Subcutaneous abdominal adipose tissue (tissue), 5 donors: Measurements from ENCODE around the gene FRS2.

Experiments
- H3K27ac ChIP-seq: one replicate; pipeline ENCODE4 v1.7.0; 2013; ENCODE audit warnings: low read depth, mild to moderate bottlenecking, inconsistent platforms, low read length, moderate library complexity
- H3K27me3 ChIP-seq, 5 donors: one replicate each; pipeline ENCODE4 v1.7.0; 2013; ENCODE audit warnings: low read length in 5 of 5, inconsistent platforms in 1 of 5; ENCODE audit not compliant: control insufficient read depth in 5 of 5, insufficient read depth in 4 of 5
- H3K36me3 ChIP-seq, 5 donors: one replicate each; pipeline ENCODE4 v1.7.0; 2013; ENCODE audit warnings: low read length in 5 of 5; ENCODE audit not compliant: control insufficient read depth in 5 of 5, insufficient read depth in 5 of 5
- H3K4me1 ChIP-seq, 5 donors: one replicate each; pipeline ENCODE4 v1.7.0; 2013; ENCODE audit warnings: low read length in 5 of 5, mild to moderate bottlenecking in 3 of 5, moderate library complexity in 1 of 5; ENCODE audit not compliant: control insufficient read depth in 5 of 5, insufficient read depth in 5 of 5
- H3K4me3 ChIP-seq, 5 donors: one replicate each; pipeline ENCODE4 v1.7.0; 2013; ENCODE audit warnings: low read length in 5 of 5, low read depth in 1 of 5
- H3K9ac ChIP-seq, 5 donors: one replicate each; pipeline ENCODE4 v1.7.0; 2013; ENCODE audit warnings: low read length in 5 of 5, mild to moderate bottlenecking in 4 of 5, moderate library complexity in 3 of 5
- H3K9me3 ChIP-seq, 5 donors: one replicate each; pipeline ENCODE4 v1.7.0; 2013; ENCODE audit warnings: low read length in 5 of 5; ENCODE audit not compliant: control insufficient read depth in 5 of 5
- donor health status: healthy.
- donor health status: healthy.
- donor health status: healthy.
- donor health status: healthy.
- donor health status: healthy.

FRS2 gene

DNA sequence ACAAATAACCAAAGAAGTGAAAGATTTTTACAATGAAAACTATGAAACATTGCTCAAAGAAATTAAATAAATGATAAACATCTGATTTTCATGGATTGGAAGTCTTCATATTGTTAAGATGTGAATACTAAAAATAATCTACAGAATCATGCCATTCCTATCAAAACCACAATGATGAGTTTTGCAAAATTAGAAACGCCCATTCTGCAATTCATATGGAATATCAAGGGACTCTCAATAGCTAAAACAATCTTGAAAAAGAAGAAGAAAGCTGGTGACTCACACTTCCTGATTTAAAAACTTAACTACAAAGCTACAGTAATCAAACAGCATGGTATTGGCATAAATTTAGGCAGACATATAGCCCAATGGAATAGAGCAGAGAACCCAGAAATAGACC, 74.9 kb downstream of the FRS2 start:
- Histone ChIP-seq H3K27me3 (no peaks in the 10 kb centered on the region), H3K4me1 (no peaks in the 10 kb centered on the region), H3K9ac (no peak overlapping the region), H3K36me3 (peaks cover 0 to 5% (median 3%) of the 10 kb centered on the region in 5 donors), H3K9me3 (peaks cover 0 to 5% (median 2%) of the 10 kb centered on the region in 5 donors), H3K4me3 (no peak overlapping the region), H3K27ac (no peak overlapping the region)

DNA sequence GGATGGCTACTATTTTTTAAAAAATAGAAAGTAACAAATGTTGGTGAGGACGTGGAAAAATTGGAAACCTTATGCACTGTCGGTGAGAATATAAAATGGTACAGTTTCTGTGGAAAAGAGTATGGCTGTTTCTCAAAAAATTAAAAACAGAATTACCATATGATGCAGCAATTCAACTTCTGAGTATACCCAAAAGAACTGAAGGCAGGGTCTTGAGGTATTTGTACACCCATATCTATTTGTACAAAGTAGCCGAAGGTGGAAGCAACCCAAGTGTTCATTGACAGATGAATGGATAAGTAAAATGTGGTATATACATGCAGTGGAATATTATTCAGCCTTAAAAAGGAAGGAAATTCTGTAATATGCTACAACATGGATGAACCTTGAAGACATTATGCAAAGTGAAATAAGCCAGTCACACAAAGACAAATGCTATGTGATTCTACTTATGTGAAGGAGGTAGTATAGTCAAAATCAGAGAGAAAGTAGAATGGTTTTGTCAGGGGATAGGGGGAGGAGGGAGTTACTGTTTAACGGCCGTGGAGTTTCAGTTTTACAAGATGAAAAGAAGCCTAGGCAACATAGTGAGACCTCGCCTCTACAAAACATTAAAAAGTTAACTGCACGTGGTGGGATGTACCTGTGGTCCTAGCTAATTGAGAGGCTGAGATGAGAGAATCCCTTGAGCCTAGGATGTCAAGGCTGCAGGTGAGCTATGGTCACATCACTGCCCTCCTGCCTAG, 76.7 kb downstream of the FRS2 start:
- Histone ChIP-seq H3K4me1 (no peaks in the 10 kb centered on the region), H3K36me3 (peaks cover 0 to 5% (median 3%) of the 10 kb centered on the region in 5 donors), H3K4me3 (no peak overlapping the region), H3K27me3 (no peaks in the 10 kb centered on the region), H3K9me3 (peaks cover 0 to 5% (median 2%) of the 10 kb centered on the region in 5 donors), H3K27ac (no peak overlapping the region), H3K9ac (no peak overlapping the region)

DNA sequence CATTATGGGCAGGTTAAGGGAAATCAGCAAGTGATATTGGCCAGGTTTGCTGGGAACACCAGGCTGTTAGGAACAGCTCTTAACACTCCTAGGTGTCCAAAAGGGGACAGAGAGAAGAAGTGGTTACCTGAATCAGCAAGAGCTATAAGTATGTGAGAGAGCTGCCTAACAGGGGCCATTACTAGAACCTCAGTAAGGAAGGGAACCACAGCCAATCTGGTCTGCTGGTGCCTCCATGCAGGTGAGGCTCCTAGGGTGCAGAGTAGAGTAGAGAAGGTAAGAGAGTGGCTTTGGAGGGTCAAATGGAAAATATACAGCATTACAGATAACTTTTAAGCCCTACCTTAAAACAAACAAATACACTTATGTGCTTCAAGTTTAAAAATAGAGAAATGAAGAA, 78.5 kb downstream of the FRS2 start:
- no peak overlapping the region for H3K9ac ChIP-seq
- H3K27me3 ChIP-seq, result no peaks in the 10 kb centered on the region
- H3K4me3 ChIP-seq, result no peak overlapping the region
- H3K4me1 ChIP-seq, result no peaks in the 10 kb centered on the region
- no peak overlapping the region for H3K27ac ChIP-seq
- H3K9me3 ChIP-seq, result peaks cover 0 to 5% (median 0%) of the 10 kb centered on the region in 5 donors
- peaks cover 0 to 4% (median 0%) of the 10 kb centered on the region in 5 donors for H3K36me3 ChIP-seq

DNA sequence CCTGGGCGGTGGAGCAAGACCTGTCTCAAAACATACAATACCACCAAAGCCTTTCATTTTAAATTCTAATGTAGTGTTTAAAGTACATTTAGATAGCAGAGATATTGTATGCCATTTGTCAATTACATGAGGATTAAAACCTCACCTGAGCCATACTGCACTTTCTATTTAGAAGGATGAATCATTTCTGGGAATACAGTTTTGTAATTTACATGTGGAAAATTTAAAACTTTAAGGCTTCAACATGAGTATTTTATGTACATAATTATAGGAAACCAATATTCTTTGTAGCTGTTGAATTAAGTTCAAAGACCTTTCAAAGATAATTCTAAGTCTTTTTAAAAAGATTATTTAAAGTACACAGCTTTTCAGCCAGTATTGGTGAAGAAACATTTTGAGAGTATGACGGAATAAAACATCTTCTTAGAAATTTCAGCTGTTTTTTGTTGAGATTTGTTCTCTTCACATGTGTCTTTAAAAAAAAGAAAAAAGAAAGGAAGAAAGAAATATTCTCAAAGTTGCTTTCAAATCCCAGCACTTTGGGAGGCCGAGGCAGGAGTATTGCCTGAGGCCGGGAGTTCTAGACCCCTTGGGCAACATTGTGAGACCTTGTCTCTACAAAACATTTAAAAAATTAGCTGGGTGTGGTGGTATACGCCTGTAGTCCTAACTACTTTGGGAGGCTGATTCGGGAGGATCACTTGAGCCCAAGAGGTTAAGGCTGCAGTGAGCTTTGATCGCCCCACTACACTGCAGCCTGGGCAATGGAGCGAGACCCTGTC, 80.6 kb downstream of the FRS2 start:
- Histone ChIP-seq H3K27me3 (no peaks in the 10 kb centered on the region), H3K9ac (no peak overlapping the region), H3K27ac (no peak overlapping the region), H3K4me1 (no peaks in the 10 kb centered on the region), H3K9me3 (no peaks in the 10 kb centered on the region), H3K36me3 (peaks cover 0 to 4% (median 0%) of the 10 kb centered on the region in 5 donors), H3K4me3 (no peak overlapping the region)

DNA sequence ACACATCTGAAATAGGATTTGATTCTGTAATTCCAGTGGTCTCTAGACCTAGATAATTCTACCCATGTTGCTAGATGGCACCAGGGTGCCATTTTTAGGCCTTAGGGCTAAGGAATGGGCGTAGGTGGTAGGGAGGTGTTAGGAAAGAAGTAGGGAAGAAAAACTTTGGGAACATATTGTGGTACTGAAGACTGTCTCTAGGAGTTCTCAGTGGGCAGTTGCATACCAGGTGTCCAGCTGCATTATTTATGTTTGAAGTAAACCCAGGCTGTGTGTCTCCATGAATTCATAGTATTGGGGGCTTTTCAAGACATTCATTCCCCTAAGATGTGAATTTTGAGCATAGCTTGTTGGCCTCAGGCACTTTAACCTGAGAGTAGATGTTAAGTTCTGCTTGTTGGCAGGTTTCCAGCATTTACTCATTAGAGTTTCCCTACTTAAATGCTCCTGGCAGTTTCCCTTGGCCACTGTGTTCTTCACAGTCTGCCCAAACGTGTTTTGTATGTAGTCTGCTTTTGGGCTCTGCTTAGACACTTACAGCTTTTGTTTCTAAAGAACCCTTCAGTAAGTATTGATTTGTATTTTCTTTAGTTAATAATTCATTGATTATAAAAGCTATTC, 83.5 kb downstream of the FRS2 start:
- Histone ChIP-seq H3K4me1 (no peaks in the 10 kb centered on the region), H3K27me3 (no peaks in the 10 kb centered on the region), H3K9ac (no peak overlapping the region), H3K4me3 (no peak overlapping the region), H3K27ac (no peak overlapping the region), H3K36me3 (peaks cover 0 to 4% (median 0%) of the 10 kb centered on the region in 5 donors), H3K9me3 (no peaks in the 10 kb centered on the region)

DNA sequence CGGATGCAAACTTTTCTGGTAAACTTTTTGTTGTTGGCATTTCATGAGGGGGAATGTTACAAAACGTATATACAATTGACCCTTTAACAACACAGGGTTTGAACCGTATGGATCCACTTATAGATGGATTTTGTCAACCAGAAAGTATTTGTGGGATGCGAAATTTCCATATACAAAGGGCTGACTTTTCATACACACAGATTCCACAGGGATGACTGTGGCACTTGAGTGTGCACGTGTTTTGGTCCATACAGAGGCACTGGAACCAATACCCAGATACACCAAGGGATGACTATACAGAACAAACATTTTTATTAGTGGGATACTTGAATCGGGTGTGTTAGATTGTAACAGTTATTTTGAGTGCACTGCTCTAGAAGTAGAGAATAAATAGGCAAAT, 85.3 kb downstream of the FRS2 start:
- no peak overlapping the region for H3K4me3 ChIP-seq
- H3K4me1 ChIP-seq, result no peaks in the 10 kb centered on the region
- no peak overlapping the region for H3K27ac ChIP-seq
- H3K9ac ChIP-seq, result no peak overlapping the region
- H3K27me3 ChIP-seq, result no peaks in the 10 kb centered on the region
- H3K36me3 ChIP-seq, result no peaks in the 10 kb centered on the region
- no peaks in the 10 kb centered on the region for H3K9me3 ChIP-seq

DNA sequence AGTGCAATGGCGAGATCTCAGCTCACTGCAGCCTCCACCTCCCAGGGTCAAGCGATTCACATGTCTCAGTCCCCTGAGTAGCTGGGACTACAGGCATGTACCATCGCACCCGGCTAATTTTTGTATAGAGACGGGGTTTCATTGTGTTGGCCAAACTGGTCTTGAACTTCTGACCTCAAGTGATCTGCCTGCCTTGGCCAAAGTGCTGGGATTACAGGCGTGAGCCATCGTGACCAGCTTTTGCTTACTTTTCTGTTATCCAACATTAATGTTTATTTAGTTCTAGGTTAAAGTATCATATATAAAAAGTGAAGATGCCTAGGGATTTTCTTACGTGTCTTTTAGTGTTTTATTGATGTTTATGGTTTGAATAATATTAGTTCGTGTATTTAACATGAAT, 86.2 kb downstream of the FRS2 start:
- no peak overlapping the region for H3K4me3 ChIP-seq
- H3K27me3 ChIP-seq, result no peaks in the 10 kb centered on the region
- H3K4me1 ChIP-seq, result no peaks in the 10 kb centered on the region
- H3K9ac ChIP-seq, result no peak overlapping the region
- H3K27ac ChIP-seq, result no peak overlapping the region
- no peaks in the 10 kb centered on the region for H3K36me3 ChIP-seq
- H3K9me3 ChIP-seq, result no peaks in the 10 kb centered on the region

DNA sequence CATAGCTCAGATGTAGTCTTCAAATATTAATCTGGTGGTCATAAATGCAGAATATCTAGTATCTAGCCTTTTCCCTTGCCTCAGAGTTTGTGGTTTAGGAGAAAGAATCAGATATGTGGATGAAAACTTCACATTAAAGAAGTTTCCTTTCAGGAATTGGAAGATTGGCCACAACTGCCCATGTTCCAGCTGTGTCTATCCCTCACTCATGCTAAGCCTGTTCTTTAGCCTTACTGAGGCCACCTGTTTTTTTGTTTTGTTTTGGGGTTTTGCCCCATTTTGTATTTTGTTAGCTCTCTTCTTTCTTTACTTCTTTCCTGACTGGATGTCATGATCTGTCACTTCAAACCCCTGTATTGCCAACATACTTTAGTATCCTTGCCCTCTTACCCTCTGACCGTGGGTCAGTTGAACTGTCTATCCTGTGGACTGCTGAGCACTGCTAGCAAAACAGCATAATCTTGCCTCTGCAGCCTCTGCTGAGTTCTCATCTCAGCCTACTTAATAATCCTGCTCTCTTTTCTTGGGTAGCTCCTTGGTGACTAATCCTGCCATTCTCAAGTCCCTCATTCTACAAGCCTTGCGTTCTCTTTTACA, 93.1 kb downstream of the FRS2 start:
- Histone ChIP-seq H3K4me1 (no peaks in the 10 kb centered on the region), H3K9ac (no peak overlapping the region), H3K27me3 (no peaks in the 10 kb centered on the region), H3K9me3 (no peaks in the 10 kb centered on the region), H3K4me3 (no peak overlapping the region), H3K27ac (no peak overlapping the region), H3K36me3 (peaks cover 7 to 32% (median 19%) of the 10 kb centered on the region in 5 donors)

DNA sequence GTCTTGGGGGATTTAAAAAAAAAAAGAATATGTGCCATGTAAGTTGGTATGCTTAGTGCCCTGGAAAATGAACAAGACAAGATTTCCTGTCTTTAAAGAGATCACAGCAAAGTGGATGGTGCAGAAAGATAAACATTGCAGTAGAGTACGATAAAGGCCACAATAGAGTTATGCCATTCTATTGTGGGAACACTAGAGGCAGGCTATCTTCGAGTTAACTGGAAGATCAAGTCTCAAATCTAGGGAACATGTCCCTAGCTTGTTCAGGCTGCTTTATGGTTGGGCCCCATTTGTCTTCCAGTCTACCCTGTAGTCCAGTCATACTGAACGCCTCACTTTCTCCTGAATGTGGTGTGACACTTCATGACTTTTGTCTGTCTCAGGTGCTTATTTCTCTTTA, 96.4 kb downstream of the FRS2 start:
- no peaks in the 10 kb centered on the region for H3K4me1 ChIP-seq
- H3K27ac ChIP-seq, result no peak overlapping the region
- H3K36me3 ChIP-seq, result peaks cover 13 to 50% (median 27%) of the 10 kb centered on the region in 5 donors
- no peak overlapping the region for H3K9ac ChIP-seq
- H3K9me3 ChIP-seq, result no peaks in the 10 kb centered on the region
- H3K4me3 ChIP-seq, result no peak overlapping the region
- H3K27me3 ChIP-seq, result no peaks in the 10 kb centered on the region

DNA sequence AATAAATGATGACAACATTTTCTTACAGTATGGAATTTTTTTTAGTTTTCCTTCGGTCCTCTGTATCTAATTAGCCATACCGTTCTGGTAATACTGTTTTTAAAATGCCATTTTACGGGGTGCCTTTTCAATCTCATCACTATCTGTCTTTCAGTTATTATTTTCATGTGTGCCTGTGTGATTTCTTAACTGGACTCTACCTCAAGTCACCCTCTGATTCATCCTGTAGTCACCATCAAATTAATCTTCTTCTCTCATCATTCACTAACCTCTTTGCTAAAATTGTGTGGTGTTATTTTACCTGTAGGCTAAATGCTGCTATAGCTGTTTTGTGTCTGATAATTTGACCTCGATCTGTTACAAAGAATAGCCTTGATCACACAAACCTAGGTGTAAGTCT, 99.0 kb downstream of the FRS2 start:
- H3K9ac ChIP-seq, result no peak overlapping the region
- H3K4me3 ChIP-seq, result no peak overlapping the region
- H3K9me3 ChIP-seq, result no peaks in the 10 kb centered on the region
- no peaks in the 10 kb centered on the region for H3K4me1 ChIP-seq
- H3K27me3 ChIP-seq, result no peaks in the 10 kb centered on the region
- no peak overlapping the region for H3K27ac ChIP-seq
- H3K36me3 ChIP-seq, result peaks cover 28 to 58% (median 35%) of the 10 kb centered on the region in 5 donors
